Hepatocyte (in vitro differentiated cells): ENCODE measurements around the gene SLAMF1.

ENCODE experiments used
- CTCF ChIP-seq: fragments of 200-600 bp; sonication (generic); IDR thresholded peaks from 2 replicates; pipeline ENCODE4 v1.5.1; 2016; ENCODE audit warnings: antibody characterized with exemption, mild to moderate bottlenecking; ENCODE audit not compliant: poor library complexity
- EZH2 ChIP-seq: fragments of 200-600 bp; sonication (generic); IDR thresholded peaks from 2 replicates; pipeline ENCODE4 v1.6.1; 2016; ENCODE audit warnings: antibody characterized with exemption, mild to moderate bottlenecking, borderline replicate concordance
- EZH2phosphoT487 ChIP-seq: fragments of 200-600 bp; sonication (generic); IDR thresholded peaks from one replicate; pipeline ENCODE4 v1.6.1; 2018; ENCODE audit warnings: antibody characterized with exemption, mild to moderate bottlenecking, low read depth, moderate library complexity; ENCODE audit not compliant: unreplicated experiment, severe bottlenecking

- TF ChIP-seq CTCF, result no peak
- no peak for TF ChIP-seq EZH2
- no peak for TF ChIP-seq EZH2phosphoT487
These were observed 4.6 kb downstream of the SLAMF1 start for GRCh38 chr1:160642281-160642644.
